ENCODE results near the gene PCDHGA4.
A peak's percentile ranks its signal among the peaks of the same experiment; 100 is the strongest.
"Not testable (repeated sequence)": the region's sequence is repeated elsewhere in the genome, so short reads cannot be mapped to it uniquely, and the experiment has no call there.

Gene PCDHGA4

GRCh38 chr5:141384471-141385267, 29.8 kb downstream of the PCDHGA4 start:
- no peak for DNase-seq

GRCh38 chr5:141387557-141388311, 32.9 kb downstream of the PCDHGA4 start, which contains the start of gene PCDHGB4:
Gene PCDHGB4, plus strand, starts transcription at chr5:141387698. Its CDS starts 187 bp downstream, at chr5:141387885.
- not testable (repeated sequence) for DNase-seq

- no peak for DNase-seq
Observed at GRCh38 chr5:141388661-141389060, 33.8 kb downstream of the PCDHGA4 start.

GRCh38 chr5:141389153-141390042, 34.6 kb downstream of the PCDHGA4 start:
- no peak for DNase-seq

- no peak for DNase-seq
Observed at GRCh38 chr5:141392429-141393198, 37.8 kb downstream of the PCDHGA4 start, which contains the start of gene PCDHGA8. Gene PCDHGA8, plus strand, starts transcription at chr5:141392633. Its CDS starts 181 bp downstream, at chr5:141392814.

- no peak for DNase-seq
Observed at GRCh38 chr5:141393267-141393666, 38.4 kb downstream of the PCDHGA4 start.

GRCh38 chr5:141394401-141395187, 39.8 kb downstream of the PCDHGA4 start:
- DNase-seq = not testable (repeated sequence)

- DNase-seq = peak; percentile 30
Observed at GRCh38 chr5:141397756-141398551, 43.1 kb downstream of the PCDHGA4 start, which contains the start of gene PCDHGB5. Gene PCDHGB5, plus strand, starts transcription at chr5:141397947. Its CDS starts 181 bp downstream, at chr5:141398128.

GRCh38 chr5:141398608-141399007, 43.8 kb downstream of the PCDHGA4 start:
- no peak for DNase-seq

GRCh38 chr5:141399555-141400258, 44.9 kb downstream of the PCDHGA4 start:
- no peak for DNase-seq

- DNase-seq = no peak
Observed at GRCh38 chr5:141402553-141403243, 47.9 kb downstream of the PCDHGA4 start, which contains the start of gene PCDHGA9. Gene PCDHGA9, plus strand, starts transcription at chr5:141402778. Its CDS starts 175 bp downstream, at chr5:141402953.

- no peak for DNase-seq
Observed at GRCh38 chr5:141403387-141403786, 48.6 kb downstream of the PCDHGA4 start.

Data from CD4-positive, alpha-beta T cell treated with Interferon gamma for 1 hour (primary cell).